Subcutaneous adipose tissue (tissue), 4 donors: Measurements from ENCODE around the gene ARL8A. TPM values are rescaled to one million over a fixed set of nuclear protein-coding genes. Genes with fewer than 3 reads are reported as not detected.

Source experiments
- total RNA-seq, 4 donors: library from RNA; depleted of rRNA; stranded (reverse); fragments of >200 nt; gene quantifications; one replicate each; pipeline ENCODE4 v1.1.0, GENCODE V29; 2016
- TF ChIP-seq, protein P1 (sequence below): fragments of 450-650 bp; IDR thresholded peaks from one replicate; pipeline ENCODE4 v1.5.1; 2016; ENCODE audit warnings: low read depth, mild to moderate bottlenecking, control low read depth, antibody characterized with exemption, moderate library complexity

The ARL8A gene
- total RNA-seq, 4 donors from 2014 or later: 28.5 to 52.0 (median 38.4) TPM

DNA sequence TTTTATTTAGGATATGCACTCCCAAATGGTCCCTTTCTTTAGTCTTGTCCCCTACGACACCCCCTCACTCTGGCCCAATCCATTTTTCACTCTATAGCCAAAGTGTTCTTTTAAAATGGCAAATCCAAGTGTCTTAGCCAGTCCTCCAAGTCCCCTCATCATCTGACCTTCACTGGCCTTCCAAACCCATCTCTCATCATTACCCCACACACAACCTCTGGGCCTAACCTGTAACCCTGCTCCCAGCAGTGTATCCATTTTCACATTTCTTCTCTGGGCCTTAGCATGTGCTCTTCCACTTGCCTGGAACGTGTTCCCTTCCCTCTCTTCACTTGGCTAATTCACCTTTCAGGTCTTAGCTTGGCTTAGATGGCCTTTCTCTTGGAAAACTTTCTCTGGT, 6.5 kb upstream of the ARL8A start:
- TF ChIP-seq, protein P1, sequence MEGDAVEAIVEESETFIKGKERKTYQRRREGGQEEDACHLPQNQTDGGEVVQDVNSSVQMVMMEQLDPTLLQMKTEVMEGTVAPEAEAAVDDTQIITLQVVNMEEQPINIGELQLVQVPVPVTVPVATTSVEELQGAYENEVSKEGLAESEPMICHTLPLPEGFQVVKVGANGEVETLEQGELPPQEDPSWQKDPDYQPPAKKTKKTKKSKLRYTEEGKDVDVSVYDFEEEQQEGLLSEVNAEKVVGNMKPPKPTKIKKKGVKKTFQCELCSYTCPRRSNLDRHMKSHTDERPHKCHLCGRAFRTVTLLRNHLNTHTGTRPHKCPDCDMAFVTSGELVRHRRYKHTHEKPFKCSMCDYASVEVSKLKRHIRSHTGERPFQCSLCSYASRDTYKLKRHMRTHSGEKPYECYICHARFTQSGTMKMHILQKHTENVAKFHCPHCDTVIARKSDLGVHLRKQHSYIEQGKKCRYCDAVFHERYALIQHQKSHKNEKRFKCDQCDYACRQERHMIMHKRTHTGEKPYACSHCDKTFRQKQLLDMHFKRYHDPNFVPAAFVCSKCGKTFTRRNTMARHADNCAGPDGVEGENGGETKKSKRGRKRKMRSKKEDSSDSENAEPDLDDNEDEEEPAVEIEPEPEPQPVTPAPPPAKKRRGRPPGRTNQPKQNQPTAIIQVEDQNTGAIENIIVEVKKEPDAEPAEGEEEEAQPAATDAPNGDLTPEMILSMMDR: no peak

GRCh38 chr1:202150602-202151001, 6.1 kb upstream of the ARL8A start:
- TF ChIP-seq, protein P1: no peak

- TF ChIP-seq, protein P1: no peak
These were observed 5.7 kb upstream of the ARL8A start for GRCh38 chr1:202150187-202150586.

- TF ChIP-seq, protein P1: no peak
These were observed 5.0 kb upstream of the ARL8A start for GRCh38 chr1:202149566-202149965.

GRCh38 chr1:202148391-202148790, 3.9 kb upstream of the ARL8A start:
- TF ChIP-seq, protein P1: no peak

- TF ChIP-seq, protein P1: no peak
These were observed 2.5 kb upstream of the ARL8A start for GRCh38 chr1:202146993-202147392.

- TF ChIP-seq, protein P1: no peak
These were observed 1.7 kb upstream of the ARL8A start for GRCh38 chr1:202146279-202146678.
